Ramos (cell line): ENCODE results near the gene NTSR1.

Experiments
- in situ Hi-C: fragments of 300-500 bp; cut with MboI; formaldehyde crosslinking; loops from one replicate; pipeline ENCODE4 v1.14.3; 2022; ENCODE audit warnings: low sequenced_read_pairs; ENCODE audit not compliant: unreplicated experiment

NTSR1 gene

GRCh38 chr20:62808211-62808865 lies 99.7 kb downstream of the NTSR1 start:
- in situ Hi-C loops = no loop called here

- in situ Hi-C loops = no loop called here
Measured at GRCh38 chr20:62809530-62810428, 101.1 kb downstream of the NTSR1 start.

- in situ Hi-C loops = no loop called here
Measured at GRCh38 chr20:62811320-62811719, 102.7 kb downstream of the NTSR1 start.

- in situ Hi-C loops = no loop called here
Measured at GRCh38 chr20:62811720-62812119, 103.1 kb downstream of the NTSR1 start.
